SH-SY5Y (cell line): ENCODE measurements around the gene DYNLT5.

Experiments used
- GATA2 ChIP-seq: IDR thresholded peaks from 2 replicates; pipeline ENCODE4 v1.6.1; 2011; ENCODE audit warnings: mild to moderate bottlenecking, low read depth, low read length
- GATA3 ChIP-seq: IDR thresholded peaks from 2 replicates; pipeline ENCODE4 v1.6.1; 2011; ENCODE audit warnings: low read depth, mild to moderate bottlenecking, low read length, moderate library complexity

GRCh38 chr1:66809736-66810326 is 57.6 kb downstream of the DYNLT5 start:
- TF ChIP-seq GATA2, result no peak
- TF ChIP-seq GATA3, result no peak
